ENCODE data around the gene TAT. TPM values are rescaled to one million over a fixed set of nuclear protein-coding genes. Genes with fewer than 3 reads are reported as not detected.

The TAT gene
- polyA plus RNA-seq, 1 experiment = not detected

DNA sequence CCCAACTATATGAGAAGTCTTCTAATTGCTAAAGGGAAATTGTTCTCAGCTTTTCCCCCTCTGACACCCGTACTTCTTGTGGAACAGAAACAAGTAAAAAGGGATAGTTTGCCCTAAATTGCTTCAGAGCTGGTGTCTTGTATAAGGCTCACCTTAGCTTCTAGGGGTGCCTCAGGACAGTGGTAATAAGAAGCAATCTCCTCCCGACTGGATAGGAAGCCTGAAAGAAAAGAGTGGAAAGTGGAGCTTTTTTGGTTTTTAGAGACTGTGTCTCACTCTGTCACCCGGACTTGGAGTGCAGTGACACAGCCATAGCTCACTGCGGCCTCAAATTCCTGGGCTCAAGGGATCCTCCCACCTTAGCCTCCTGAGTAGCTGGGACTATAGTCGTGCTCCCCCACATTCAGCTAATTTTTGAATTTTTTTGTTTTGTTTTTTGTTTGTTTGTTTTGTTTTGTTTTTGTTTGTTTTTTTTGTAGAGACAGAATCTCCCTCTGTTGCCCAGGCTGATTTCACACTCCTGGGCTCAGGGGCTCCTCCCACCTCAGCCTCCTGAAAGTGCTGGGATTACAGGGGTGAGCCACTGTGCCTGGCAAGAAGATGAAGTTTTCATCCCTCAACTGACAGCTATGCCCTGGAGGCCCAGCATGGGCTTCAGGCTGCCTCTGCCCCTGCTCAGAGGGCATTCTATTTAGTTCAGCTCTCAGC lies 3.4 kb downstream of the TAT start:
- ChIA-PET CTCF (interaction anchor here (0.6 to 3.2 kb wide), 2 partner anchors 11 to 37 kb away, joined by 3 to 12 read pairs; no protein-coding TSS in a partner anchor), POLR2A (no interaction called here)
- no peak for DNase-seq (ENCODE audit: low read depth)
- no peaks in the 10 kb centered on the region; the same call in 1 of the 2 replicates for H3K27me3 ChIP-seq (ENCODE audit: control insufficient read depth, insufficient read depth, low read length)
- H3K4me3 ChIP-seq (ENCODE audit: low read depth, low read length) = no peak overlapping the region
- TF ChIP-seq, protein P1, sequence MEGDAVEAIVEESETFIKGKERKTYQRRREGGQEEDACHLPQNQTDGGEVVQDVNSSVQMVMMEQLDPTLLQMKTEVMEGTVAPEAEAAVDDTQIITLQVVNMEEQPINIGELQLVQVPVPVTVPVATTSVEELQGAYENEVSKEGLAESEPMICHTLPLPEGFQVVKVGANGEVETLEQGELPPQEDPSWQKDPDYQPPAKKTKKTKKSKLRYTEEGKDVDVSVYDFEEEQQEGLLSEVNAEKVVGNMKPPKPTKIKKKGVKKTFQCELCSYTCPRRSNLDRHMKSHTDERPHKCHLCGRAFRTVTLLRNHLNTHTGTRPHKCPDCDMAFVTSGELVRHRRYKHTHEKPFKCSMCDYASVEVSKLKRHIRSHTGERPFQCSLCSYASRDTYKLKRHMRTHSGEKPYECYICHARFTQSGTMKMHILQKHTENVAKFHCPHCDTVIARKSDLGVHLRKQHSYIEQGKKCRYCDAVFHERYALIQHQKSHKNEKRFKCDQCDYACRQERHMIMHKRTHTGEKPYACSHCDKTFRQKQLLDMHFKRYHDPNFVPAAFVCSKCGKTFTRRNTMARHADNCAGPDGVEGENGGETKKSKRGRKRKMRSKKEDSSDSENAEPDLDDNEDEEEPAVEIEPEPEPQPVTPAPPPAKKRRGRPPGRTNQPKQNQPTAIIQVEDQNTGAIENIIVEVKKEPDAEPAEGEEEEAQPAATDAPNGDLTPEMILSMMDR (IDR thresholded peaks at IDR 0.05; ENCODE audit: insufficient read depth, low read depth, low read length) = no peak
- no peaks in the 10 kb centered on the region for H3K36me3 ChIP-seq (ENCODE audit: control insufficient read depth, insufficient read depth, low read length)

DNA sequence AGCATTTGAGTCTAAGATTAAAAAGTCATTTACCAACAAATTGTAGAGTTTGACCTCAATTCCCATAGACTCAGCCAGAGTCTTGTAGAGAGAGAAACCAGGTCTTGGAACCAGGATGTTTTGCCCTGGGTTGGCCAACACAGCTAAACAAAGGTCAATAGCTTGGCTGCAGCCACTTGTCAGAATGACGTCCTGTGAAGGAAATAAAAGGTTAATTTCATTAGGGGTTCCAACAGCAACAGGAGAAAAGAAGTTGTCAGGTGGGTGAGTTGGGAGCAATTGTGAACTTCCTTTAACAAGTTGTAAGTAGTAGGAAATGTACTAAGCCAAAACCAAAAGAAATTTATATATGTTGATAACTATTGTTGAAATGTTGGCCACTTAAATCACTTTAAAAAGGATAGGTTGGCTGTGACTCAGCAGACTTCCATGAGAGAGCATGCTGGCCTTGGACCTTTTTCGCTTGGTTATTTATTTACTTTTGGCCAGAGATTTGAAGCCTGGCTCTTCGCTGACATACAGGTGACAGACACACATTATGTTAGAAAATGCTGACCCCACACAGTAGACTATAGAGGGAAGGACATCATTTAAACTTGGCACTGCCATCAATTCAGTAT lies 4.3 kb downstream of the TAT start:
- ChIA-PET CTCF (interaction anchor here (3.2 kb wide), 1 partner anchor 38 kb away, joined by 12 read pairs; no protein-coding TSS in a partner anchor), POLR2A (no interaction called here)
- no peak for DNase-seq (ENCODE audit: low read depth)
- TF ChIP-seq, protein P1 (IDR thresholded peaks at IDR 0.05; ENCODE audit: insufficient read depth, low read depth, low read length) = no peak
- Histone ChIP-seq H3K27me3 (ENCODE audit: control insufficient read depth, insufficient read depth, low read length) (no peaks in the 10 kb centered on the region; the same call in 1 of the 2 replicates), H3K4me3 (ENCODE audit: low read depth, low read length) (no peak overlapping the region), H3K36me3 (ENCODE audit: control insufficient read depth, insufficient read depth, low read length) (no peaks in the 10 kb centered on the region)

DNA sequence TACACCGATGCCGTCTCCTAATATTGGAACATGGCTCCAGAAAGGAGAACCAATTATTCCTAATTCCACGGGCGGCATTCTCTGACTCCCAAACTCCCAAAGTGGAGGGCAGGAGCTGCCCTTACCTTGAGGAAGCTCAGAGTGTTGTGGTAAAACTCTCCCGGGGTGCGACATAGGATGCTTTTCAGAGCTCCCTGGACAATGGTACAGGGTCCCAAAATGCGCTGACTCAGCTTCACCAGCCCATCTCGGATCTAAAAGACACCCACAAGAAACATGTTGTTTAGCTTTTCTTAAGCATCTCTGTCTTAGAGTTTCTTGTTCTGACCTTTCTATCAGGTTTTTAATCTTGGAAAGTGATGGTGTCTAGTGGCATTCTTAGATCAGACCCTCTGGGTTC lies 6.7 kb downstream of the TAT start:
- CTCF ChIA-PET = no interaction called here
- POLR2A ChIA-PET = no interaction called here

DNA sequence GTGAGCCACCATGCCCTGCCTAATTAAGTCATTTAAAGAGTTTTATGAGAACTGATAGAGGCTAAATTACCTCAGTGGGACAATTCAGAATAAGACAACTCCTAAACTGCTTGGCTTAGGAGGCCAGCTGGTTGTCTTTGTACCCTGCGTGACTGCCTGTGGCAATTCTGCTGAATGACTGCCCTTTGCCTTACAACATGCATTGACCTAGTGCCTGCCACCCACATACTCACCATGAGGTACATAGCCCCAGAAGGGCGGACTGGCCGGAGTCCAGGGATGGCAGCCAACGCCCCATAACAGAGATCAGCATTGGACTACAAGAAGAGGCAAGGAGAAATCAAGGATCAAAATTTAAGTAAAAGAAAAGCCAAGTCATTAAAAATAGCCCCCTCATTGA lies 7.3 kb downstream of the TAT start:
- Histone ChIP-seq H3K36me3 (ENCODE audit: control insufficient read depth, insufficient read depth, low read length) (no peaks in the 10 kb centered on the region), H3K4me3 (ENCODE audit: low read depth, low read length) (no peak overlapping the region), H3K27me3 (ENCODE audit: control insufficient read depth, insufficient read depth, low read length) (no peaks in the 10 kb centered on the region; the same call in 1 of the 2 replicates)
- ChIA-PET CTCF (no interaction called here), POLR2A (interaction anchor here (0.5 kb wide), 1 partner anchor 158 kb away, joined by 23 read pairs; no protein-coding TSS in a partner anchor)
- DNase-seq (ENCODE audit: low read depth) = no peak
- TF ChIP-seq, protein P1 (IDR thresholded peaks at IDR 0.05; ENCODE audit: insufficient read depth, low read depth, low read length) = no peak

More for the DNA sequence above, 6.7 kb downstream of the TAT start:
- H3K27me3 ChIP-seq (ENCODE audit: control insufficient read depth, insufficient read depth, low read length) = no peaks in the 10 kb centered on the region; the same call in 1 of the 2 replicates
- no peak overlapping the region for H3K4me3 ChIP-seq (ENCODE audit: low read depth, low read length)
- TF ChIP-seq, protein P1 (IDR thresholded peaks at IDR 0.05; ENCODE audit: insufficient read depth, low read depth, low read length) = no peak
- H3K36me3 ChIP-seq (ENCODE audit: control insufficient read depth, insufficient read depth, low read length) = no peaks in the 10 kb centered on the region
- no peak for DNase-seq (ENCODE audit: low read depth)

DNA sequence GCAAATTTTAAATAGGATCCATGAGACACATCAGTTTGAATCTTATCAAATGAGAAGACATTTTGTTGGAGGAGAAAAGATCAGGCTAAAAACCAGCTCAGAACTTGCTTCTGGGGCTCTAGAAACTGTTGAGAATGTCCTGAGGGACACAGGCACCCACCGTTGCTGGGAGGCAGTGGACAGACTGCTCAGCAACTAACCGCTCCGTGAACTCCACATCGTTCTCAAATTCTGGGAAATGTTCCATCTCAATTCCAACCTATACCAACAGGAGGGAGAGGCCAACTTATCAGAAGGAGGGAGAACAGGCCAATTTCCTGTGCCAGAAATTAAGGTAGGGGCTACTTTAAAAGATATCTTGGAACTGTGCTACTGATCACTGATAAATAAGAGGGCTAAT lies 8.3 kb downstream of the TAT start:
- Histone ChIP-seq H3K4me3 (ENCODE audit: low read depth, low read length) (no peak overlapping the region), H3K27me3 (ENCODE audit: control insufficient read depth, insufficient read depth, low read length) (no peaks in the 10 kb centered on the region; the same call in 1 of the 2 replicates), H3K36me3 (ENCODE audit: control insufficient read depth, insufficient read depth, low read length) (no peaks in the 10 kb centered on the region)
- TF ChIP-seq, protein P1 (IDR thresholded peaks at IDR 0.05; ENCODE audit: insufficient read depth, low read depth, low read length) = no peak
- ChIA-PET CTCF (no interaction called here), POLR2A (no interaction called here)
- DNase-seq (ENCODE audit: low read depth) = no peak

All from BJ (cell line).